GM19452 (cell line): ENCODE results near the gene SPTBN5.
"Not testable (repeated sequence)": the region's sequence is repeated elsewhere in the genome, so short reads cannot be mapped to it uniquely, and the experiment has no call there.

Source experiments
- ATAC-seq: cut with Tn5 transposase; IDR thresholded peaks from one replicate; pipeline ENCODE4 v1.9.1; 2021; ENCODE audit not compliant: unreplicated experiment

The SPTBN5 gene

DNA sequence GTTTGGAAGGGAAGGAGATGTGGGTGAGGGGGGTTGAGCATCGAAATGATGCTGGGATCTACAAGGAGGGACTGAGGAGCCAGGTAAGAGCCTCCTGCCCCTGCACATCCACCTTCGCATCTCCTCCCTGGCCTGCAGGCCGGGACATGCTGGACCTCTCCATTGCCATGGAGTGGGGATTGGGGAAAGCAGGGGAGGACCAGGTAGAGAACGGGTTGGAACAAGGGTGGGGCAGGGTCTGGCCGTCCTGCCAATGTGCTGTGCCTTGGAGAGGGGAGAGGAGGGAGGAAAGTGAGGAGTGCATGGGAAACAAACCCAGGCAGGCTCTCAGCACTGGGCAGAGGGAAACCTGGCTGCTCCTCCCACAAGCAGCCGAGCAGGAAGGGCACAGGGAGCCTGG, 44.6 kb downstream of the SPTBN5 start:
- ATAC-seq, result no peak

DNA sequence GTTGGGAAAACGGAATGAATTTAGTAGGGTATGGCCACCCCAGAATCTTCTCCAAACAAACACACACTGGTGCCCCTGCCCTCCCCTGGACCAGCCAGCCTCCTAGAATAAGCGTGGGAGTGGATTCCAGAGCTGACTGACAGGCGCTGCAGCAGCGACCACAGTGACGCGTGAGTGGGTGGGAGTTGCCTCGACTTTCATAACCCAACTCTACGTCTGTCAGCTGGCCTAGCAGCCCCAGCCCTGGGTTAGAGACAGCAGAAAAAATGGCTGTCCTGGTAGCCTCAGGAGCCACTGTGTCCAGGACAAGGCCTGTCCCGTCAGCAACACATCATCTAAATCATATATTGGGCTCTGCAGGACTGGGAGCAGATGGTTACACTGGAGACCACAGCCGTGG, 45.2 kb downstream of the SPTBN5 start:
- ATAC-seq, result no peak

DNA sequence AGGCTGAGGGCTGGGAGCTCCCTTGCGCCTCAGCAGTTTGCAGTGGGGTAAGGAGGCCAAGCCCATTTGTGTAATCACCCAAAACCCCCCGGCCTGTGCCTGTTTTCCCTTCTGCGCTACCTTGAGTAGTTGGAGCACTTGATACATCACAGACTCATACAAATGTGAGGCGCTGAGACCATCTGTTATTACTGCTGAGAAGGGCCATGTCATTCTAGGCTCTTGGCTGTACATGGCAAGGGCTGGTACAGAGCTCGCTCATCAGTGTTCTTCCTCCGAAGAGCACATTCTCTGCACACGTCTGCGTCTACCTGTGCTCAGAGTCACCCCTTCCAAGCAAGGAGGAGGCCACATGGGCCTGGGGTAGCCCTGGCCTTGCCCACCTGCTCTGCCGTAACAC, 45.9 kb downstream of the SPTBN5 start:
- ATAC-seq, result no peak

DNA sequence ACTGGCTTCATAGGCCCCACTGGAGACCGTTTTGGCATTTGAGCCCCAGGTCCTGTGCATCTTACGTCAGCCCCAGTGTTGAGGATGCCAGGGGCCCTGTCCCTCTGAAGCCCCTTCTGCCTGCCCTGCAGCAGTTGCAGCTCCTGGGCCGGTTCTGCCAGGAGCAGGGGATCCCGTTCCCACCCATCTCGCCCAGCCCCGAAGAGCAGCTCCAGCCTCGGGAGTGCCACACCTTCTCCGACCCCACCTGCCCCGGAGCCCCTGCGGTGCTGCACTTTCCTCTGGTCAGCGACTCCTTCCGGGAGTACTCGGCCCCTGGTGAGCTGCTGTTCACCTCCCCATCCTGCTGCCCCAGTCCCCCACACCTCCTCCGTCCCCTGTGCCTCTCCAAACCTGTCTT, 46.6 kb downstream of the SPTBN5 start:
- no peak for ATAC-seq

DNA sequence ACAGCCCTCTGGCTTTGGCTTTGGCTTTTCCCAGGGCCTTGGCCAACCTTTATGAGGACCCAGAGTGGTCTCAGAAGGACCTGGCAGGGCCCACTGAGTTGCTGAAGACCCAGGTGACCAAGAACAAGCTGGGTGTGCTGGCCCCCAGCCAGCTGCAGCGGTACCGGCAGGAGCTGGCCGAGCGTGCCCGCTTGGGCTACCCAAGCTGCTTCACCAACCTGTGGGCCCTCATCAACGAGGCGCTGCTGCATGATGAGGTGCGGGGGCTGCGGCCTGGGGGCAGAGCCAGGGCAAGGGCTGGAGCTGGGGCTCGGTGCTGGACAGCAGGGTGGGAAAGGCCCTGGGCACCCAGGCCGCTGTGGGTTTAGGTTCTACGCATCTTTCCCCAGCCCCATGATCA, 49.0 kb downstream of the SPTBN5 start:
- no peak for ATAC-seq

DNA sequence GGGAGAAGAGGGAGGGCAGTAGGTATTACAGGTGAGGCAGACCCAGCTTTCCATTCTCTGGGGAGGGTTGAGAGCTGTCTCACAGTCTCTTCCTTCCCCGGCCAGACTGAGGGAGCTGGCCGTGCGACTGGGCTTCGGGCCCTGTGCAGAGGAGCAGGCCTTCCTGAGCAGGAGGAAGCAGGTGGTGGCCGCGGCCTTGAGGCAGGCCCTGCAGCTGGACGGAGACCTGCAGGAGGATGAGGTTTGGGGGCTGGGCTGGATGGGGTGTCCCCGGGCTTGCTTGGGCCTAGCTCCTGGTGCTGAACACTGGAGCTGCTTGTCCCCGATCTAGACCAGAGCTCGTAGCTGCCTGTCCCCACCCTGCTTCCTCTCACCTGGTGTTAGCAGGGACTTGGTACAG, 50.3 kb downstream of the SPTBN5 start:
- no peak for ATAC-seq

DNA sequence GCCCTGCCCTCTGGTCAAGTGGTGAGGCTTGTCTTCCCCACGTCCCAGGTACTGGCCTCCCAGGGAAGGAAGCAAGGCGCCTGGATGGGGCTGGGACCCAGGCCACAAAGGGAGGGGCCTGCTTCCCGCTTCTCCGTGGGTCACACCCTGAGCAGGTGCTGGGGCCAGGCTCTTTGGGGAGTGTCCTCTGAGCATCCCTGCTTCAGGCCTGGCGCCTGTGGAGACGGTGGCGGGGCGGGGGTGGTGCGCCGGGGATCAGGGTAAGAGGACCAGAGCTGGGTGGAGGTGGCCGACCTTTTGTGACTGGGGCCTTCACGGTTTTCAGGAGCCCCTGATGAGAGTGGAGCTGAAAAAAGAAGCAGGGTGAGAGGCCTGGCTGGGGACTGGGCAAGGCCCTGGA, 51.6 kb downstream of the SPTBN5 start:
- ATAC-seq, result no peak

DNA sequence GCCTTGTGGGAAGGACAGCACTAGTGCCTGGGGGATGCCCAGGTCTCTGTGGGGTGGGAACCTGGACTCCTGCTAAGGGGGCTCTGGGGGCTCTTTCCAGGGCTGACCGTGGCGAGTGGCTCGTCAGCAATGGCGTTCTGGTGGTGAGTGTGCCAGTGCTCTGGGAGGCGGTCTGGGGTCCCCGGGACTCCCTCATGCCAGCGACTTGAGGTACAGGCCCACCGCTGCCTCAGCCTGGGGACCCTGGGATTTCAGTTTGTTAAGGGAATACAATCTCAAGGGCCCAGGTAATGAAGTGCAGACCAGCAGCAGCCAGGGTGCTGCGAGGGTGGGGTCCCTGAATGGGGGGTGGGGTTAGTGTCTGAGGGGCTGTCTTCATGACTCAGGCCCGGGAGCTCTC, 52.7 kb downstream of the SPTBN5 start:
- no peak for ATAC-seq

DNA sequence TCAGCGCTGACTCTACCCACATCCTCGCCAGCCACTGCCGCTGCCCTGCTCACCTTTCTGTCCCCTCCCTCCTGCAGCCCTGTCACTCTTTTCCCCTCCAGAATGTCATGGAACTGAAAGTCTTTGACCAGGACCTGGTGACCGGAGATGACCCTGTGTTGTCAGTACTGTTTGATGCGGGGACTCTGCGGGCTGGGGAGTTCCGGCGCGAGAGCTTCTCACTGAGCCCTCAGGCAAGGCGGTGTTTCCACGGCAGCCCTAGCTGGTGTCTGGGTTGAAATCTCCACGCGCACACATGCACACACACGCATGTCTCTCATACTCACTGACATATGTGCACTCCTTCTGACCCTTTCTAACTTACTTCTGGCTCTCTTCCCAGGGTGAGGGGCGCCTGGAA, 53.2 kb downstream of the SPTBN5 start:
- no peak for ATAC-seq

DNA sequence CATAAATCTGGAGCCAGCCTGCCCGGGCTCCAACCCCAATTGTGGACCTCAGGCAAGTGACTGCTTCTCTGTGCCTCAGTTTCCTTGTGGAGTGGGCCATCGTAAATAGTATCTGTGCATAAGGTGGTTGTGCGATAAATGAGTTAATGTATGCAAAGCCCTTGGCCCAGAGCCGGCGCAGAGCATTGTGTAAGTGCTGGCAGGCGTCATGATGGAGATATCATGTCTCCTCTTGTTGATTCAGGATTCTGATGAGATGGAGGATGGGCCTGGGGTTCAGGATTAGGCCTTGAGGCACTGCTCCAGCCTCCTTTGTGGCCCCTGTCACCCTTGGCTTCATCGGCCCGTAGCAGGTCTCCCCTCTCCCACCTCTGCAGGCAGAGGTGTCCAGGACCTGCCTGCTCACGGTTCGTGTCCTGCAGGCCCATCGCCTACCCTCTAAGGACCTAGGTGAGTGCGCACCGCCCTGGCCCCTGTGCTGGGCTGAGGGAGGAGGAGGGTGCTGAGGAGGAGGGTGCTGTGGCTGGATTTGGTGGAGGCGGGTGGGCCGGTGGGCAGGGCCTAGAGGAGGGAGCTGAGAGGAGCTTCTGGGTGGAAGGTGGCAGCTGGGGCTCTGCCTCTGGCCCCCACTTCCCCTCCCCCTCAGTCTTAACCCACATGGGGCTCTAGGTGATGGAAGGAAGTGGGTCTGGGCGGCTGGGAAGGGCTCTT, 53.9 kb downstream of the SPTBN5 start:
- ATAC-seq, result no peak

DNA sequence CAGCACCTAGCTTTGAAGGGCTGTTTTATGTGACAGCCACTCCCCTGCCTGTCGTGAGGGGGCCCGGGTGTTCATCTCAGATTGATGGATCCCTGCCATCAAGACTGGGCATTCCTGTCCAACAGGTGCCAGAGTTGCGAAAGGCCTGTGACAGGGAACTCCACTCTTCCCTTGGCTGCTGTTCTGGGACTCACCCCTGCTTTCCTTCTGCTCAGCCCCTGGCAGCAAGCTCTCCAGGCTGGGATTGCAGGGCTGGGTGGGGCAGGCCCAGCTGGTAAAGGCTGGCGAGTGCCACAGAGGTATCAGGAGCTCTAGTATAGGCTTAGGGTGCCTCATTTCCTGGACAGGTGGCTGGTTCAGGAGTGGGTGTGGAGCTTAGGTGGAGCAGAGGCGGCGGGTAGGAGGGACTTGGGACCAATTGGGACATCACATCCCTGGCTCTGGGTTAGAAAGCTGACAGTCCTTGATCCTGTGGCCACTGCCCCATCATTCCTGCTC, 55.4 kb downstream of the SPTBN5 start, which contains the start of gene PLA2G4B:
Gene PLA2G4B (plus strand): TSS at position 448 of the 498 bp plus-strand sequence. CDS start 67 bp downstream, outside the sequence.
- no peak for ATAC-seq

DNA sequence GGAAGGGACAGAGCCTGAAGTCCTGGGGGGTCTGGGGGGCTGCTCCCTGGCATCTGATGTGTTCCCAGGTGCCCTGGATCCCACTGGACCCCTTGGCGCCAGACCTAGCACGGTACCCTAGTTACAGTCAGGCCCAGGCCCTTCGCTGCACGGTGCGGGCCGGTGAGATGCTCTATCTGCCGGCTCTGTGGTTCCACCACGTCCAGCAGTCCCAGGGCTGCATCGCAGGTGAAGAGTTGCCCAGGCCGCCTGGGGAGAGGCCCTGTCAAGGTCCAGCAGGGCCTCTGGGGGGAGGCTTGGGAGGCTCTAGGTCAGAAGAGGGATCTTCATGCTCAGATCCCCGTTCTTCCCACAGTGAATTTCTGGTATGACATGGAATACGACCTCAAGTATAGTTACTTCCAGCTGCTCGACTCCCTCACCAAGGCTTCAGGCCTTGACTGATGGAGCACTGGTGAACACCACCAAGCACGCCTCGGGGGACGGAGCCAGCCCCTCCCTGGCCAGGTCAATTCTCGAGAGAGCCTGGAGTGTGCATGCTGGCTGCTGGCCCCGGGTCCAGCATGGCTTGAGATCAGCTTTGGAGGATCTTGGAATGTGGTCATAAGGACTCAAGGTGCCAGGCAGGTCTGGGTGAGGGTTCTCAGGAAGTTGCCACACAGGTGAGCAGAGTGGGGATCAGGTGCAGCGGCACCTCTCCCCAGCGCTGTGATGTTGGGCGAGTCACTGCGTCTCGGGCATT, 57.0 kb downstream of the SPTBN5 start:
- ATAC-seq, result no peak

DNA sequence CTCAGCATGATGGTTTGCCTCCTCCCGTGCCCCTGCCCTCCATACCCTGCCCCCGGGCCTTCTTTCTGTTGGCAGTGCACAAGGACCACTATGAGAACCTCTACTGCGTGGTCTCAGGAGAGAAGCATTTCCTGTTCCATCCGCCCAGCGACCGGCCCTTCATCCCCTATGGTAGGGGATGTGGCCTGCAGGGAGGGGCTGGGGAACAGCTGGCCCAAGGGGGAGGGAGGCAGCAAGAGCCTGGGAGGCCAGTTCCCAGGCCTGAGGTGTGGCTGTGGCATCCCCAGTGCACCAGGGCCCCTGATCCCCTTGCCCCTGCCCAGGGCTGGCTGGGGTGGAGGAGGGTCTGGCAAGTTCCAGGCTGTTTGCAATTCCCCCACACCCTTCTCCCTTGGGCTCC, 57.8 kb downstream of the SPTBN5 start:
- no peak for ATAC-seq

DNA sequence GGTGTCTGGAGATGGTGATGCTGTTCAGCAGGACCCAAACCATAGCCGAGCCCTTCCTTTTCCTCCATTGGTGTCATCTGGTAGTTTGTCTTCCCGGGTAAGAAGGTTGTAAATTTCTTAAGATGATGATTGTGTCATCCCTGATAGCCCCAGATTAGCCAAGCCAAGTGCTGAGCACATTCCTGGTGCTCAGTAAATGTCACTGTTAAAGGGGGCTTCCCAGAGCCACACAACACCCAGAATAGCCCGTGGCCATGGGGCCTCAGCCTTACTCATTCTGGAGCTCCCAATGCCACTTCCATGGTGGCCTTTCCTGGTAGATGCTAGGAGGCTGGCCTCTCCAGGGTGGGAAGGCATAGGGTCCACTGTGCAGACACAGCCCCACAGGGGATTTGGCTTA, 59.8 kb downstream of the SPTBN5 start:
- ATAC-seq, result no peak

DNA sequence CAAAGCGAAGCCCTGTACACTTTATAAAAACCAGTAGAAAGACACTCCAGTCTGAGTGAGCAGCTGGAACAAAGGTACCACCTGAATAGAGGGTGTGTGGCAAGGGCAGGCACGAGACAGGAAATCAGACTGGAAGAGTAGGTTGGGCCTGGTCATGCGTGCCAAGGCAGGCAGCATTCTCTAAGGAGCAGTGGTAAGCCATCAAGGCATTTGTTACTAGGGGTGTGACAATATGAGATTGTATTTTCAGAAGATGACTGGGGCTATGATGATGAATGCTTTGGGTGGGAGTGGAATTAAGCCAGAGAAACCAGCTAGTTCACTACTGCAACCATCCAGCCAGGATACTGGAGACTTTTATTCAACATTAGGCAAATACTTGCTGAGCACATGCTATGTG, 61.0 kb downstream of the SPTBN5 start:
- no peak for ATAC-seq

DNA sequence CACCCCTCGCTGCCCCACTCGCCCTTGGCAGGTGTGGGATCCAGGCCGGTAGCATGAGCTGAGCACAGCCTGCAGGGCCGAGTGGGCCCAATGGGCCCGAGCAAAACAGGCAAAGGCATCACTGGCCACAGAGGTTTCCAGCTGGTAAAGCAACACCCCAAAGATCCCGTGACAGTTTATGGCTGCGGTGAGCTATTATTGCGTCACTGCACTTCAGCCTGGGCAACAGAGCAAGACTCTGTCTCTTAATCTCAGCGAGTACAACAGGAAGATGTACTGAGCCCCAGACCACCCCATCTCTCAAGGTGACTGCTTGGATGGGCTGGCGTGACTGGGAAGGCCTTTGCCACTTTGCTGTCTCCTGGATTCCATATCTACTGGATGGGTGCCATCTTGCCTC, 61.6 kb downstream of the SPTBN5 start:
- ATAC-seq, result no peak

DNA sequence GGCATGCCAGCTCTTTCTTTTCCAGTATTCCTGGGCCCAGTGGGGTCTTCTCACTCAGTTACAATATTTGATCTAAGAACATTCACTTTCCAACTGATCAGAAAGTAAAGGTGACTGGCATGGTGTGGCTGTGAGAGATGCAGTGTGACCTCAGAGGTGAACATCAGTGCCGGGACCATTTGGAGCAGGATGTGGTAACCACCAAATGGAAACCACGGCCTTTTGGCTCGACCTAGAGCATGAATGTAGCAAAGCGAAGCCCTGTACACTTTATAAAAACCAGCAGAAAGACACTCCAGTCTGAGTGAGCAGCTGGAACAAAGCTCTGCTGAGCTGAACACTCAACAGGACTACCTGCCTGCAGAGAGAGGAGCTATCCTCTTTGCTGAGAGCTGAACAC, 62.6 kb downstream of the SPTBN5 start:
- not testable (repeated sequence) for ATAC-seq

DNA sequence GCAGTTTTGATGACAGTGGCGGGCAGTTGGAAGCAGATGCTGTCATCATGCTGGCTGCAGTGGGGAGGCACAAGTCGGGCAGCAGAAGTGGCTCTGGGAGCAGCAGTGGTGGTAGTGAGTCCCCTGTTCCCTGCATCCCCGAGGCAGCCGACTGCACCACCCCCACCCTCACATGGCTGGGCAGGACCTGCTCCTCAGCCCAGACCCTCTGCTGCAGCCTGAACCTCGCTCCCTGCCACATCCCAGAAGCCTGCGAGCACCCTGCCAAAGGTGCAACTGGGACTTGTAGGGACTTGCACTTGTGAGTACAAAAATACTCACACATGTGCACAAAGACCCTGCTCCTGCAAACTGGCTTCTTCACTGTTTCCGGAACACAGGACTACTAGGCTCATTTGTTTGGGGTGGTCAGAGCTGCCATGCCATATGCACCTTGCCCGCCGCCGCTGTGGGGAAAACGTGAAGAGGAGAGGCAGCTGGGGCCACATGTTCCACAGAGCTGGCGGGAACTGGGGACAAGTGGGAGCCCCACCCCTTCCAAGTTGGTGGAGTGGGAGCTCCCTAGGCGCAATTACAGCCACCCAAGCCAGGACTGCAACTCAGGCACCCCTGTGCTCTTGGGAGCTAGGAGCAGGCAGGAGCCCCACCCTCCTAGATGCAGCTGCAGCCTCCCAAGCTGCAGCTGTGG, 63.8 kb downstream of the SPTBN5 start:
- no peak for ATAC-seq

DNA sequence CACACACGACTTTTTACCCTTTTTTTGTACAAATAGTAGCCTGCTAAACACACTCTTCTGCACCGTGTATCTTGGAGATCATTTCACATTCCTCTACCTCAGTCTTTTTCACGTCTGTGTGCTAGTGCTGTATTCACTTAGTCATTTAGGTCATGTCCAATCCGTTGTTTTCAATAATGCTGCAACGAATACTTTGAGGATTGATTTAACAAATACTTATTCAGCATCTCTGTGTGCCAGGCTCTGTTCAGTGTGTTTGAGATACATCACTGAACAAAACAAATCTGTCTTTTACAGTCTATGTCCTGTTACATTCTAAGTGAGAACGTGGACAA, 65.1 kb downstream of the SPTBN5 start:
- ATAC-seq, result no peak

DNA sequence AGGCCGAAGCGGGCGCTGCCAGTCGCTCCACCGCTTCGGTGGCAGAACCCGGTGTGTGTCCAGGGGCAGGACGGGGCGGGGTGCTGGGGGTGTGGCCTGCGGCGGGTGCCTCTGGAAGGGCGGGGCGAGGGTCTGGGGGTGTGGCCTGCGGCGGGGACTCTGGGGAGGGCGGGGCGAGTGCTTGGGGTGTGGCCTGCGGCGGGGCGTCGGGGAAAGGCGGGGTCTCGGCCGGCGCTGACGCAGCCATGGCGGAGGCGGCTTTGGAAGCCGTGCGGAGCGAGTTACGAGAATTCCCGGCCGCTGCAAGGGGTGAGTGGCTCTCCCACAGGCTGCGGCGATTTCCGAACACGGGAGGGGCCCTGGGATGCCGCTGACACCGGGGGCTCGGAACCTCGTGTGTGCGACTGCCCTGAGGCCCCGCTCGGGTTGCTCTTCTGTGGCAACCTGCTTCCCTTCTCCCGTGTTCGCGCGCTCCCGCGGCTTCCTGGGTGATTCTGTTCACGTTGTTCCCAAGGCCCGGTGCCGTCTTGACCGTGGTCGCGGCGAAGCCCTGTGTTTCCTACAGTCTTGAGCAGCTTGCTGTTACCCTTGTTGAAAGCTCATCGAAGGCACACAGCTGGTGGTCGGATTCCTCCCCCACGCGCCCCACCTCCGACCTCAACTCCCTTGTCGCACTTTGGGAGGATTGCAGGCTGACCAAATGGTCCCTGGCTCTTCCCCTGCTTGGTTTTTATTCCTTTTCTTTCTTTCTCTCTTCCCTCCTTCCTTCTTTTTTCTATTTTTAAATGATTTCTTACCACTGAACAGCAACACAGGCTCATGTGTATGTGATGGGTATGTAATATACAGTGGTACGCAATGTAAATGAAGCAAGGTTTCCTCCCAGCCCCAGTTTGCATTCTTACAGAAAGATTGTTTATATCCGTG, 65.7 kb downstream of the SPTBN5 start, which contains the start of gene JMJD7:
Gene JMJD7 (plus strand): TSS at position 213 of the 927 bp plus-strand sequence. CDS start 33 bp downstream, at position 246.
- ATAC-seq, result peak; percentile 75
